ENCODE results near the gene TBC1D14. TPM values are rescaled to one million over a fixed set of nuclear protein-coding genes. Genes with fewer than 3 reads are reported as not detected.

TBC1D14 gene
- total RNA-seq, 1 experiment from 2014 or later, result 54.0 TPM

DNA sequence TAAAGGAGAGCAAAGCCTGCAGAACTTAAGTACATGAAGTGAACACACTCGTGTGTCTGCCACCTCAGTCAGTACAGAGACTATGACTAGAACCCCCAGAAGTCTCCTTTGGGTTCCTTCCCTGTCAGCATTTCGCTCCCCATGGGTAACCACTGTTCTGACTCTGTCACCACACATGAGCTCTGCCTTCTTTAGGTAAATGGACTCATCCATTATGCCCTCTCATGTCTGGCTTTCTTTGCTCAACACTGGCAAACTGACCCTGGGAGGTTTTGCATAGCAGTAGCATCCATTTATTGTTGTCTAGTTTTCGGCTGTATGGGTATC is 38.5 kb downstream of the TBC1D14 start:
- no TSS peak for BruUV-seq (replicated peaks)
- H3K27me3 ChIP-seq (replicated peaks; ENCODE audit: control insufficient read depth, insufficient read depth, low read length), result no peaks in the 10 kb centered on the region
- H3K27me3 Mint-ChIP-seq (ENCODE audit: insufficient read depth, unreplicated experiment), result no peaks in the 10 kb centered on the region
- CTCF ChIA-PET, result interaction anchor here (0.6 kb wide), 1 partner anchor 78 kb away, joined by 7 read pairs; no protein-coding TSS in a partner anchor
- H3K9me3 ChIP-seq, result no peaks in the 10 kb centered on the region
- POLR2A ChIA-PET, result interaction anchor here (0.7 kb wide), 1 partner anchor 39 kb away, joined by 3 read pairs; no protein-coding TSS in a partner anchor
- peak overlapping the region; percentile 54 for H3K27ac Mint-ChIP-seq (ENCODE audit: unreplicated experiment)
- intact Hi-C loops (cut with micrococcal nuclease; ENCODE audit: unreplicated experiment), result no loop called here
- H3K4me3 Mint-ChIP-seq (ENCODE audit: unreplicated experiment), result peak overlapping the region; percentile 40
- no peaks in the 10 kb centered on the region for H3K9me3 Mint-ChIP-seq (ENCODE audit: unreplicated experiment)
- no peaks in the 10 kb centered on the region for H3K36me3 ChIP-seq (ENCODE audit: control insufficient read depth, insufficient read depth, low read length)
- peaks cover 17% of the 10 kb centered on the region for H3K36me3 Mint-ChIP-seq (ENCODE audit: insufficient read depth, unreplicated experiment)
- H3K4me1 Mint-ChIP-seq (ENCODE audit: low read depth, unreplicated experiment), result peaks cover 28% of the 10 kb centered on the region
- H3K4me3 ChIP-seq (ENCODE audit: low read depth, low read length), result no peak overlapping the region
- TF ChIP-seq, protein P1, sequence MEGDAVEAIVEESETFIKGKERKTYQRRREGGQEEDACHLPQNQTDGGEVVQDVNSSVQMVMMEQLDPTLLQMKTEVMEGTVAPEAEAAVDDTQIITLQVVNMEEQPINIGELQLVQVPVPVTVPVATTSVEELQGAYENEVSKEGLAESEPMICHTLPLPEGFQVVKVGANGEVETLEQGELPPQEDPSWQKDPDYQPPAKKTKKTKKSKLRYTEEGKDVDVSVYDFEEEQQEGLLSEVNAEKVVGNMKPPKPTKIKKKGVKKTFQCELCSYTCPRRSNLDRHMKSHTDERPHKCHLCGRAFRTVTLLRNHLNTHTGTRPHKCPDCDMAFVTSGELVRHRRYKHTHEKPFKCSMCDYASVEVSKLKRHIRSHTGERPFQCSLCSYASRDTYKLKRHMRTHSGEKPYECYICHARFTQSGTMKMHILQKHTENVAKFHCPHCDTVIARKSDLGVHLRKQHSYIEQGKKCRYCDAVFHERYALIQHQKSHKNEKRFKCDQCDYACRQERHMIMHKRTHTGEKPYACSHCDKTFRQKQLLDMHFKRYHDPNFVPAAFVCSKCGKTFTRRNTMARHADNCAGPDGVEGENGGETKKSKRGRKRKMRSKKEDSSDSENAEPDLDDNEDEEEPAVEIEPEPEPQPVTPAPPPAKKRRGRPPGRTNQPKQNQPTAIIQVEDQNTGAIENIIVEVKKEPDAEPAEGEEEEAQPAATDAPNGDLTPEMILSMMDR (IDR thresholded peaks at IDR 0.05; ENCODE audit: insufficient read depth in 1 of 2, low read depth in 1 of 2, low read length in 1 of 2, severe bottlenecking in 1 of 2, unreplicated experiment in 1 of 2), result no peak
- DNase-seq, result no peak
- peaks cover 27% of the 10 kb centered on the region for H3K4me1 ChIP-seq

DNA sequence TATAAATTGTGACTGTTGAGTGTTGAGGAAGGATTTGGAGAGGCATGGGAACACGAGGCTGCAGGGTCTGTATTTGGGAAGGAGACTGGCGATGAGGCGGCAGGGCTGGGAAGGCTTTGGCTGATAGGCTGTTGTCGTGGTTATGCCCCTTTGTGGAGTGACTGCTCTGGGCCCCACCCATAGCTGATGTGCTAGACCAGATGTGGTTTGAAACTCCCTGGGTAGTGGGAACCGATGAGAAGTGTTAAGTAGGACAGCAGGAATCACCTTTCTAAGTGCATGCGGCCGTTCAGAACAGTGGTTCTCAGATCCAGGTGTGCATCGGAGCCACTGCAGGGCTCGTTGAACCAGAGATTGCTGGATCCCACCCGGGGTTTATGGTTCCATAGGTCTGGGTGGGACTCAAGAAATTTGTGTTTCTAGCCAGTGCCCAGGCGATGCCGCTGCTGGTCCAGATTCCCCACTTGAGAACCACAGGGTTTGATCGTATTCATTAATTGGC is 42.3 kb downstream of the TBC1D14 start:
- peaks cover 11% of the 10 kb centered on the region for H3K36me3 Mint-ChIP-seq (ENCODE audit: insufficient read depth, unreplicated experiment)
- TF ChIP-seq, protein P1 (IDR thresholded peaks at IDR 0.05; ENCODE audit: insufficient read depth in 1 of 2, low read depth in 1 of 2, low read length in 1 of 2, severe bottlenecking in 1 of 2, unreplicated experiment in 1 of 2), result no peak
- H3K27me3 ChIP-seq (replicated peaks; ENCODE audit: control insufficient read depth, insufficient read depth, low read length), result no peaks in the 10 kb centered on the region
- no peaks in the 10 kb centered on the region for H3K9me3 ChIP-seq
- peaks cover 44% of the 10 kb centered on the region for H3K4me1 ChIP-seq
- H3K27me3 Mint-ChIP-seq (ENCODE audit: insufficient read depth, unreplicated experiment), result no peaks in the 10 kb centered on the region
- H3K4me3 ChIP-seq (ENCODE audit: low read depth, low read length), result no peak overlapping the region
- H3K27ac Mint-ChIP-seq (ENCODE audit: unreplicated experiment), result peak overlapping the region; percentile 45
- DNase-seq, result no peak
- no TSS peak for BruUV-seq (replicated peaks)
- ChIA-PET POLR2A (no interaction called here), CTCF (no interaction called here)
- intact Hi-C loops (cut with micrococcal nuclease; ENCODE audit: unreplicated experiment), result loop anchor here (5.0 kb wide), 1 partner anchor 60 kb away; no protein-coding TSS in a partner anchor
- no peaks in the 10 kb centered on the region for H3K36me3 ChIP-seq (ENCODE audit: control insufficient read depth, insufficient read depth, low read length)
- H3K4me3 Mint-ChIP-seq (ENCODE audit: unreplicated experiment), result no peak overlapping the region
- no peaks in the 10 kb centered on the region for H3K9me3 Mint-ChIP-seq (ENCODE audit: unreplicated experiment)
- peaks cover 35% of the 10 kb centered on the region for H3K4me1 Mint-ChIP-seq (ENCODE audit: low read depth, unreplicated experiment)

DNA sequence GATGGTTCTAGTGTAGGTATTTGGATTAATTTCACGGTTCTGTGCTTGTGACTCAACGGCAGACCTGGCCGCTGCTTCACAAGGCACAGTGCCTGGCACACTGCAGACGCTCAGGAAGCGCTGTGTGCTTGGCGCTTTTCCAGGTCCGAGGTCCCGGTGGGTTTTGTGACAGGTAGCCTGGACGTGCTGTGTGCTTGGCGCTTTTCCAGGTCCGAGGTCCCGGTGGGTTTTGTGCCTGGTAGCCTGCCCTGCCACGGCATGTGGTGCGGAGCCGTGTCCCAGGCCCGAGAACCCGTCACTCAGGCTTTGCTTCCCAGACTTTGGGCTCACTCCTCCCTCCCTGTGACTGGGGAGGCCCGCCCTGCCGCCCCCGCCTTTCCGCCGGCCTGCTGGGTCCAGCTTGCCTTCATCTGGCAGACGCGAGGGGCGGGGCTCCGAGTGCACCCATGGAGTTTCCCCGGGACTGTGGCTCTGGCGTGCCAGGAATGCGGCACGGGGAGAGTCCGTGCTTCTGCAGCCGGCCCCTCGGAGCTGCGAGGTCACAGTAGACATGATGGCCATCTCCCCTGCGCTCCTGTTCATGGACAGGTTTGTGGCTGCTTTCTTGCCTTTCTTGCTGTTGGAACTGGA is 44.2 kb downstream of the TBC1D14 start:
- peaks cover 6% of the 10 kb centered on the region for H3K36me3 Mint-ChIP-seq (ENCODE audit: insufficient read depth, unreplicated experiment)
- Histone ChIP-seq H3K4me3 (ENCODE audit: low read depth, low read length) (peak overlapping the region; percentile 37), H3K27me3 (replicated peaks; ENCODE audit: control insufficient read depth, insufficient read depth, low read length) (no peaks in the 10 kb centered on the region), H3K4me1 (peaks cover 32% of the 10 kb centered on the region), H3K9me3 (no peaks in the 10 kb centered on the region), H3K36me3 (ENCODE audit: control insufficient read depth, insufficient read depth, low read length) (no peaks in the 10 kb centered on the region)
- peak overlapping the region; percentile 79 for H3K27ac Mint-ChIP-seq (ENCODE audit: unreplicated experiment)
- H3K4me1 Mint-ChIP-seq (ENCODE audit: low read depth, unreplicated experiment), result peaks cover 35% of the 10 kb centered on the region
- ChIA-PET POLR2A (interaction anchor here (0.6 to 1.2 kb wide), 5 partner anchors 33 to 148 kb away, joined by 3 to 7 read pairs (median 4); partner anchors contain the start of gene TBC1D14), CTCF (interaction anchor here (0.7 to 1.8 kb wide), 7 partner anchors 9 to 89 kb away, joined by 3 to 8 read pairs (median 3); a partner anchor contains a TSS)
- peak; percentile 95 to 96 for DNase-seq
- intact Hi-C loops (cut with micrococcal nuclease; ENCODE audit: unreplicated experiment), result loop anchor here (1.0 to 5.0 kb wide), 3 partner anchors 37 to 62 kb away; partner anchors contain the start of gene TBC1D14
- no peaks in the 10 kb centered on the region for H3K9me3 Mint-ChIP-seq (ENCODE audit: unreplicated experiment)
- peak overlapping the region; percentile 76 for H3K4me3 Mint-ChIP-seq (ENCODE audit: unreplicated experiment)
- TF ChIP-seq, protein P1 (IDR thresholded peaks at IDR 0.05; ENCODE audit: insufficient read depth in 1 of 2, low read depth in 1 of 2, low read length in 1 of 2, severe bottlenecking in 1 of 2, unreplicated experiment in 1 of 2), result no peak
- no TSS peak for BruUV-seq (replicated peaks)
- no peaks in the 10 kb centered on the region for H3K27me3 Mint-ChIP-seq (ENCODE audit: insufficient read depth, unreplicated experiment)
